ENCODE data around the gene DDO.

DDO gene

GRCh38 chr6:110432285-110432900, 17.0 kb upstream of the DDO start:
- DNase-seq (ENCODE audit: low spot score) = no peak
- TF ChIP-seq CTCF (IDR thresholded peaks at IDR 0.05; ENCODE audit: extremely low read depth, missing control alignments) = no peak

GRCh38 chr6:110430741-110431140, 15.4 kb upstream of the DDO start:
- DNase-seq (ENCODE audit: low spot score) = no peak
- no peak for TF ChIP-seq CTCF (IDR thresholded peaks at IDR 0.05; ENCODE audit: extremely low read depth, missing control alignments)

- no peak for DNase-seq (ENCODE audit: low spot score)
- TF ChIP-seq CTCF (IDR thresholded peaks at IDR 0.05; ENCODE audit: extremely low read depth, missing control alignments) = no peak
These were observed 14.9 kb upstream of the DDO start for GRCh38 chr6:110430236-110430635.

GRCh38 chr6:110428153-110428552, 12.8 kb upstream of the DDO start:
- no peak for DNase-seq (ENCODE audit: low spot score)
- TF ChIP-seq CTCF (IDR thresholded peaks at IDR 0.05; ENCODE audit: extremely low read depth, missing control alignments) = no peak

GRCh38 chr6:110425816-110426215, 10.4 kb upstream of the DDO start:
- TF ChIP-seq CTCF (IDR thresholded peaks at IDR 0.05; ENCODE audit: extremely low read depth, missing control alignments) = no peak
- DNase-seq (ENCODE audit: low spot score) = no peak

- no peak for TF ChIP-seq CTCF (IDR thresholded peaks at IDR 0.05; ENCODE audit: extremely low read depth, missing control alignments)
These were observed 7.1 kb upstream of the DDO start for GRCh38 chr6:110422444-110422822.

GRCh38 chr6:110421749-110422443, 6.5 kb upstream of the DDO start:
- TF ChIP-seq CTCF (IDR thresholded peaks at IDR 0.05; ENCODE audit: extremely low read depth, missing control alignments) = no peak
- no peak for DNase-seq (ENCODE audit: low spot score)

More at GRCh38 chr6:110422444-110422822, 7.1 kb upstream of the DDO start:
- no peak for DNase-seq (ENCODE audit: low spot score)
